NT2/D1 (cell line): ENCODE data around the gene ARSG.

Experiments used
- SUZ12 ChIP-seq: IDR thresholded peaks from 2 replicates; pipeline ENCODE4 v1.6.1; 2011; ENCODE audit not compliant: insufficient read length, insufficient read depth; ENCODE audit errors: extremely low read depth
- YY1 ChIP-seq: IDR thresholded peaks from 2 replicates; pipeline ENCODE4 v1.6.1; 2011; ENCODE audit not compliant: insufficient read length, insufficient read depth
- ZNF274 ChIP-seq: IDR thresholded peaks from 2 replicates; pipeline ENCODE4 v1.6.1; 2011; ENCODE audit warnings: mild to moderate bottlenecking, low read depth, low read length

DNA sequence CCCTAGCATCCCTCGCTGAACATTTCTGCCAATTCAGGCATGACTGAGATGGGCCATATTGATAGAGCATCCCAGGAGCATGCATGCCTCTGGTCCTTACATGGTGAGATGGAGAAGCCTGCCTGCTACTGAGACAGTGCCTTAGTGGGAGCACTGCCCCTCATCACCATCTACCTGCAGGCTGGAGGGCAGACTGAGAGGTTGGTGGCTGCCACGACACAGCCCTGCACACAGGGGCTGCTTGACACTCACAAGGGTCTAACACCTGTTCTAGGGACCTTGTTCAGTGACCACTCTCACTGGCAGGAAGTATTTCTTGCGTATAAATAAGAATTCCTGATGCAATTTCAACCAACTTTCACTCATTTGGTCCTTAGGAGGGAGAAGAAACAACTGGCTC lies 132.0 kb downstream of the ARSG start:
- TF ChIP-seq ZNF274 (no peak), YY1 (no peak), SUZ12 (no peak)
